Measurements from ENCODE around the gene ECE2. TPM values are rescaled to one million over a fixed set of nuclear protein-coding genes. Genes with fewer than 3 reads are reported as not detected.

The ECE2 gene
- total and polyA plus RNA-seq, 4 donors: 3.6 to 23.1 (median 15.5) TPM

GRCh38 chr3:184250167-184250828, 25.5 kb upstream of the ECE2 start:
- DNase-seq (ENCODE audit: low read depth in 4 of 6, low spot score in 6 of 6): peak in 2 of 6 donors; percentile 82 to 88
- Histone ChIP-seq H3K27ac (ENCODE audit: low read depth, low read length) (no peak overlapping the region), H3K27me3 (ENCODE audit: control insufficient read depth, insufficient read depth, low read length) (no peaks in the 10 kb centered on the region), H3K4me1 (ENCODE audit: control insufficient read depth, insufficient read depth, low read length) (peaks cover 22% of the 10 kb centered on the region), H3K9me3 (ENCODE audit: control insufficient read depth, insufficient read depth, low read length) (no peaks in the 10 kb centered on the region), H3K4me3 (ENCODE audit: low read depth, low read length) (peak overlapping the region; percentile 91), H3K36me3 (ENCODE audit: control insufficient read depth, insufficient read depth, low read length) (peaks cover 2% of the 10 kb centered on the region)
- under 1% methylated on average over 14 of the region's 20 CpGs for WGBS (ENCODE audit: insufficient coverage)

DNA sequence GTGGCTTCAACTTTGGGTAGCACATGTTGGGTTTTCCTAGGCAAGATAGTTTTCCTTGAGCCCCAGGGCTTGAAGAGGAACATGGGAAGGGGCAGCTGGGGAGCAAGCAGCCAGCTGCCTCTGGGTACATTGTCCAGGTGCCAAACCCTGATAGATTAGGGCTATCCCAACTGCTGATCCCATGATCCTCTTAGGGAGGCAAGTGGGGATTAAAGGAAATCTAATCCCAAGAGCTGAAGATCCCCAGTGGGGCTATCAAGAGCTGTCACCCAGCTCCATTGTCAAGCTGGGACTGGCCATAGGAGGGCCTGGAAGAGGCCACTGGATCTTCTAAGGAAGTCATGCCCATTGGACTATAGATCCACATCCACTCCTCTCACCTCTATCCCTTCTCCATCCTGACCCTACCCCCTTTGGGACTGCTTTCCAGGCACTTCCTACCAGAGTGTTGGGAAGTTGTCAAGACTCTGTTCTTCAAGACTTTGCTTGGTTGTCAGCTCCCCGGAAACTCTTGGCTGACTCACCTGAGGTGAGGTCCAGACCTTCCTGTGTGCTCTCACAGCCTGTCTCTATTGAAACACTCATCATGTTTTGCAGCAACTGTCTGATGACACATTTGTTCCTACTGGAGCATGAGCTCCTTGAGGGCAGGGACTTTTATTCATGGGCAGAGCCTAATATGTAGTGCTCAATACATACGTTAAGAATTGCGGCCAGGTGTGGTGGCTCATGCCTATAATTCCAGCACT, 20.4 kb upstream of the ECE2 start:
- Histone ChIP-seq H3K27me3 (ENCODE audit: control insufficient read depth, insufficient read depth, low read length) (peaks cover 10% of the 10 kb centered on the region), H3K36me3 (ENCODE audit: control insufficient read depth, insufficient read depth, low read length) (peaks cover 9% of the 10 kb centered on the region), H3K4me1 (ENCODE audit: control insufficient read depth, insufficient read depth, low read length) (peaks cover 19% of the 10 kb centered on the region), H3K9me3 (ENCODE audit: control insufficient read depth, insufficient read depth, low read length) (no peaks in the 10 kb centered on the region), H3K4me3 (ENCODE audit: low read depth, low read length) (no peak overlapping the region), H3K27ac (ENCODE audit: low read depth, low read length) (no peak overlapping the region)
- 94% methylated on average over 3 of the region's 3 CpGs for WGBS (ENCODE audit: insufficient coverage)
- DNase-seq (ENCODE audit: low read depth in 4 of 6, low spot score in 6 of 6): no peak

GRCh38 chr3:184257083-184257915, 18.5 kb upstream of the ECE2 start:
- no peak for DNase-seq (ENCODE audit: low read depth in 4 of 6, low spot score in 6 of 6)
- Histone ChIP-seq H3K27ac (ENCODE audit: low read depth, low read length) (no peak overlapping the region), H3K4me3 (ENCODE audit: low read depth, low read length) (no peak overlapping the region), H3K4me1 (ENCODE audit: control insufficient read depth, insufficient read depth, low read length) (peaks cover 33% of the 10 kb centered on the region), H3K27me3 (ENCODE audit: control insufficient read depth, insufficient read depth, low read length) (peaks cover 20% of the 10 kb centered on the region), H3K9me3 (ENCODE audit: control insufficient read depth, insufficient read depth, low read length) (no peaks in the 10 kb centered on the region), H3K36me3 (ENCODE audit: control insufficient read depth, insufficient read depth, low read length) (peaks cover 9% of the 10 kb centered on the region)
- WGBS (ENCODE audit: insufficient coverage): 89% methylated on average over 17 of the region's 23 CpGs

DNA sequence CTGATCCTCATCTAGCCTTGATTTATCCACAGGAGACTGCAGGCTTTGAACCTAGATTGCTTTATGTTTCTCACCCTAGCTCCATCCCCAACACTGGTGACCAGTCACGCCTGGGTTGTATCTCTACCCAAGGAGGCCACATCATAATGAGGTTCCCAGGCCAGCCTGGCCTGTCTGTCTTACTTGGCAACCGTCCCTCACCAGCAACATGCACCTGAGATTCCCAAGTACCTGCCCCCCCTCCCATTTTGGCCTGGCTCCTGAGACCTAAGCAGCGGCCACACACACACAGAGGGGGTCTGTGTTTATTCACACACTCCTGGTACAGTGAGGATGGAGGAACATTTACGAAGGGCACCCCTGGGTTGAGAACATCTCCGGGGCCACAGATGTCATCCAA, 16.9 kb upstream of the ECE2 start:
- DNase-seq (ENCODE audit: low read depth in 4 of 6, low spot score in 6 of 6): no peak
- WGBS (ENCODE audit: insufficient coverage): 92% methylated on average over 4 of the region's 5 CpGs
- Histone ChIP-seq H3K4me3 (ENCODE audit: low read depth, low read length) (peak overlapping the region; percentile 18), H3K27ac (ENCODE audit: low read depth, low read length) (no peak overlapping the region), H3K36me3 (ENCODE audit: control insufficient read depth, insufficient read depth, low read length) (peaks cover 9% of the 10 kb centered on the region), H3K27me3 (ENCODE audit: control insufficient read depth, insufficient read depth, low read length) (peaks cover 26% of the 10 kb centered on the region), H3K9me3 (ENCODE audit: control insufficient read depth, insufficient read depth, low read length) (no peaks in the 10 kb centered on the region), H3K4me1 (ENCODE audit: control insufficient read depth, insufficient read depth, low read length) (peaks cover 41% of the 10 kb centered on the region)

DNA sequence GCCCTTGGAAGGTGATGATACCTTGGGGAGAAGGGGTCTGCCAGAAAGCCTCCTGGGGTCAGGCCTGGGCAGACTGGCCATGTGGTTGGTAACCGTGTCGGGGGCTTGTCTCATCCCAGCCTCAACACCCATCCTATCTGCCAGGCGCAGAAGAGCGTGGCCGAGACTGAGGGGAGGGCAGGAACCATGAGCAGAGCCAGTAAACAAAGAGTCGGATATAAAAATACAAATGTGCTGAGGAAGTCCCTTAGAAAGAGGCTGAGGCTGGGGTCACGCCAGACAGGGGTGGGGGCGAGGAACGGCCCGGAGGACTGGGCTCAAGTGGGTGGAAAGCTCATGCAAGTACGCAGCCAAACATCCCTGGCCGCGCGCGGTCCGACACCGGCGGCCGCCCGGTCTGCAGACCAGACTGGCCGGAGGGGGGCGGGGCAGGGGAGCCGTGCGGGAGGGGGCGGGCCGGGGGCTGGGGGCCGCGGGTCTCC, 16.4 kb upstream of the ECE2 start:
- WGBS (ENCODE audit: insufficient coverage): 5% methylated on average over 22 of the region's 28 CpGs
- peaks cover 26% of the 10 kb centered on the region for H3K27me3 ChIP-seq (ENCODE audit: control insufficient read depth, insufficient read depth, low read length)
- no peaks in the 10 kb centered on the region for H3K9me3 ChIP-seq (ENCODE audit: control insufficient read depth, insufficient read depth, low read length)
- DNase-seq (ENCODE audit: low read depth in 4 of 6, low spot score in 6 of 6): peak in 1 of 6 donors; percentile 7
- H3K36me3 ChIP-seq (ENCODE audit: control insufficient read depth, insufficient read depth, low read length): peaks cover 9% of the 10 kb centered on the region
- H3K27ac ChIP-seq (ENCODE audit: low read depth, low read length): no peak overlapping the region
- peaks cover 41% of the 10 kb centered on the region for H3K4me1 ChIP-seq (ENCODE audit: control insufficient read depth, insufficient read depth, low read length)
- H3K4me3 ChIP-seq (ENCODE audit: low read depth, low read length): peak overlapping the region; percentile 18

DNA sequence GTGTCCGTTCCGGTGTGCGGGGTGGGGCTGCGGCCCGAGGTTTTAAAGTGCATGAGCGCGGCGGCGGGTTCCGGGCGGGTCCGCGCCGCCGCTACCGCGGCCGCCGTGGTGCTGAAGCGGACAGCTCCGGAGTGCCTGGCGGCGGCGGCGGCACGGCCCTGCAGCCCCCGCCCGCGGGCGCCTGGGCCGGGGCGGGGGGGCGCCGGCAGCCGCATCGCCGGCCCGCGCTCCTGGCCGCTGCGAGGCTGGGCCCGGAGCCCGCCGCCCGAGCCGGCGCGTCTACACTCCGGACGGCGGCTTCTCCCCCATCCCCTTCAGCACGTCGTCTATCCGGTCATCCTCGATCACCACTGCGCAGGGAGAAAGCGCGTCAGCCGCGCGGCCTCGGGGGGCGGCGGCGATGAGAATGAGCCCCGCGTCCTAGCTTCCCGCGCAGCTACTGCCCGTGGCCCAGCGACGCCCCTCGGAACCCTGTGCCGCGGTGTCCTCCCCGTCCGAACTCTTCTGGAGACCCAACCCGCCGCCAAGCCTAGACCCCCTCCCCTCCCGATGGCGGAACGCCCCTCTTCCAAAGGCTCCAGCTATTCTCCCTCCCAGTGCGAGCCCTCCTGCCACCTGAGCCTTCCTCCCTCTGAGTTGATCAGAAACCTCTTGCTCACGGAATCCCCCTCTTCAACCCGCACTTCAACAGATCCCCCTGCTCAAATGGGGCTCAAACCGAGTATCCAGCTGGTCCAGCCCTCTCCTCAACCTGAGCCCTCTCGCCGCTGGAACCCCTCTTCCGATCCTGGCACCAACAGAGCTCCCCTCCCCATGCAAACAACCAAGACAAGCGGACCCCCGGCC, 15.7 kb upstream of the ECE2 start:
- H3K4me3 ChIP-seq (ENCODE audit: low read depth, low read length): peak overlapping the region; percentile 50
- no peaks in the 10 kb centered on the region for H3K9me3 ChIP-seq (ENCODE audit: control insufficient read depth, insufficient read depth, low read length)
- peaks cover 26% of the 10 kb centered on the region for H3K27me3 ChIP-seq (ENCODE audit: control insufficient read depth, insufficient read depth, low read length)
- no peak overlapping the region for H3K27ac ChIP-seq (ENCODE audit: low read depth, low read length)
- peak in 2 of 6 donors; percentile 52 to 60 for DNase-seq (ENCODE audit: low read depth in 4 of 6, low spot score in 6 of 6)
- H3K36me3 ChIP-seq (ENCODE audit: control insufficient read depth, insufficient read depth, low read length): peaks cover 9% of the 10 kb centered on the region
- WGBS (ENCODE audit: insufficient coverage): under 1% methylated on average over 91 of the region's 91 CpGs
- peaks cover 41% of the 10 kb centered on the region for H3K4me1 ChIP-seq (ENCODE audit: control insufficient read depth, insufficient read depth, low read length)

DNA sequence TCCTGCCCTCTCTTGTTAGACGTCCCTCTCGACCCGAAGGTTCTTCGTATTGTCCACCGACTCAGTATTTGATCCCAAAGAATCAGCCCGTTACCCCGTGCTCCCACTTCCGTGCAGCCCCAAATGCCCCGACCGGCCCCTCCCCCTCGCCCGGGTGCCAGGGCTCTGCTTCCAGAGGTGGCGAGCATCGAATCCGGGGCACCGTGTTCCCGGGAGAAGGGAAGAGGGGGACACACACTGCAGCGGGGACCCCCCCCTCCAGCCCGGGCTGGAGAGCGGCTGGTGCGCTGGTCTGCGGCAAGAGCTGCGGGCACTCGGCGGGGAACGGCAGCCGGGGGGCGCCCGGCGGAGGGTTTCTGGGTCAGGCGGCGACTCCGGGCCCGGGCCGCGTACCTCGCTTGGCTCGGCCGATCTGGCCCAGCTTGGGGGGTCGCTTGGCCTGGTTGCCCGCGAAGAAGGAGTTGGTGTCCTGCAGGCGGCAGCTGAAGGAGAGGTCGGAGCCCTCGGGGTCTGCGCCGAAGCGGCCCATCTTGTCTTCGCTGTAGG, 15.0 kb upstream of the ECE2 start:
- peak in 2 of 6 donors; percentile 29 to 43 for DNase-seq (ENCODE audit: low read depth in 4 of 6, low spot score in 6 of 6)
- H3K4me3 ChIP-seq (ENCODE audit: low read depth, low read length): peak overlapping the region; percentile 50
- H3K27ac ChIP-seq (ENCODE audit: low read depth, low read length): no peak overlapping the region
- peaks cover 26% of the 10 kb centered on the region for H3K27me3 ChIP-seq (ENCODE audit: control insufficient read depth, insufficient read depth, low read length)
- H3K9me3 ChIP-seq (ENCODE audit: control insufficient read depth, insufficient read depth, low read length): no peaks in the 10 kb centered on the region
- peaks cover 9% of the 10 kb centered on the region for H3K36me3 ChIP-seq (ENCODE audit: control insufficient read depth, insufficient read depth, low read length)
- whole genome bisulfite sequencing (ENCODE audit: insufficient coverage): under 1% methylated on average over 49 of the region's 49 CpGs
- peaks cover 41% of the 10 kb centered on the region for H3K4me1 ChIP-seq (ENCODE audit: control insufficient read depth, insufficient read depth, low read length)

GRCh38 chr3:184261270-184261853, 14.5 kb upstream of the ECE2 start, which contains the start of gene CAMK2N2:
CAMK2N2 (minus strand) TSS chr3:184261553; CDS start chr3:184261285, 268 bp downstream.
- Histone ChIP-seq H3K4me3 (ENCODE audit: low read depth, low read length) (peak within 1 kb of the TSS; percentile 54), H3K36me3 (ENCODE audit: control insufficient read depth, insufficient read depth, low read length) (peaks cover 9% of the 10 kb centered on the region), H3K9me3 (ENCODE audit: control insufficient read depth, insufficient read depth, low read length) (no peaks in the 10 kb centered on the region), H3K27me3 (ENCODE audit: control insufficient read depth, insufficient read depth, low read length) (peaks cover 26% of the 10 kb centered on the region), H3K27ac (ENCODE audit: low read depth, low read length) (peak within 1 kb of the TSS; percentile 25), H3K4me1 (ENCODE audit: control insufficient read depth, insufficient read depth, low read length) (peaks cover 41% of the 10 kb centered on the region)
- DNase-seq (ENCODE audit: low read depth in 4 of 6, low spot score in 6 of 6): peak in 2 of 6 donors; percentile 78 to 91
- 0% methylated on average over 51 of the region's 67 CpGs for WGBS (ENCODE audit: insufficient coverage)
